ENCODE measurements around the gene DDAH1. TPM values are rescaled to one million over a fixed set of nuclear protein-coding genes. Genes with fewer than 3 reads are reported as not detected.

Gene DDAH1
- polyA plus RNA-seq, 1 donor from 2014 or later: 42.7 TPM

DNA sequence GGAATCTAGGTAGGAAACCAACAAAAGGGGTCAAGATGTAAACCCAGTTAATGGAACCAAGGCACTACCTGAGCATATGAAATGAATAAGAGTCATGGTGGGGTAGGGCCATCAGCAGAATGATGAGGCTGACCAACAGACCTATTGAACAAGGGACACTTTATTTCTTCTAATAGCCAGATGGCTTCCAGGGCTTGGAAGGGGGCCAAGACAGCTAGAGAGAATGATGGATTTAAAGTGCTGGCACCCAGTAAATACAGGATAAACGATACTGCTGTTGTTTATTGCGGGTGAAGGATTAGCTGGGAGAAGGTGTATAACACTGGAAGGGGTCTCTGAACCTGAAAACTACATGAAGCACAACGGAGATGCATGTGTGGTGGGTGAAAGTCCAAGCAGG lies 15.6 kb downstream of the DDAH1 start:
- TF ChIP-seq MXI1 (conservative IDR thresholded peaks at IDR 0.05; ENCODE audit: poor library complexity, severe bottlenecking) (no peak), RAD21 (conservative IDR thresholded peaks at IDR 0.05) (no peak), TAF1 (IDR thresholded peaks at IDR 0.05; ENCODE audit: low read depth) (no peak), EP300 (conservative IDR thresholded peaks at IDR 0.05; ENCODE audit: poor library complexity, severe bottlenecking) (no peak)
- TF ChIP-seq, protein P1, sequence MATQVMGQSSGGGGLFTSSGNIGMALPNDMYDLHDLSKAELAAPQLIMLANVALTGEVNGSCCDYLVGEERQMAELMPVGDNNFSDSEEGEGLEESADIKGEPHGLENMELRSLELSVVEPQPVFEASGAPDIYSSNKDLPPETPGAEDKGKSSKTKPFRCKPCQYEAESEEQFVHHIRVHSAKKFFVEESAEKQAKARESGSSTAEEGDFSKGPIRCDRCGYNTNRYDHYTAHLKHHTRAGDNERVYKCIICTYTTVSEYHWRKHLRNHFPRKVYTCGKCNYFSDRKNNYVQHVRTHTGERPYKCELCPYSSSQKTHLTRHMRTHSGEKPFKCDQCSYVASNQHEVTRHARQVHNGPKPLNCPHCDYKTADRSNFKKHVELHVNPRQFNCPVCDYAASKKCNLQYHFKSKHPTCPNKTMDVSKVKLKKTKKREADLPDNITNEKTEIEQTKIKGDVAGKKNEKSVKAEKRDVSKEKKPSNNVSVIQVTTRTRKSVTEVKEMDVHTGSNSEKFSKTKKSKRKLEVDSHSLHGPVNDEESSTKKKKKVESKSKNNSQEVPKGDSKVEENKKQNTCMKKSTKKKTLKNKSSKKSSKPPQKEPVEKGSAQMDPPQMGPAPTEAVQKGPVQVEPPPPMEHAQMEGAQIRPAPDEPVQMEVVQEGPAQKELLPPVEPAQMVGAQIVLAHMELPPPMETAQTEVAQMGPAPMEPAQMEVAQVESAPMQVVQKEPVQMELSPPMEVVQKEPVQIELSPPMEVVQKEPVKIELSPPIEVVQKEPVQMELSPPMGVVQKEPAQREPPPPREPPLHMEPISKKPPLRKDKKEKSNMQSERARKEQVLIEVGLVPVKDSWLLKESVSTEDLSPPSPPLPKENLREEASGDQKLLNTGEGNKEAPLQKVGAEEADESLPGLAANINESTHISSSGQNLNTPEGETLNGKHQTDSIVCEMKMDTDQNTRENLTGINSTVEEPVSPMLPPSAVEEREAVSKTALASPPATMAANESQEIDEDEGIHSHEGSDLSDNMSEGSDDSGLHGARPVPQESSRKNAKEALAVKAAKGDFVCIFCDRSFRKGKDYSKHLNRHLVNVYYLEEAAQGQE (IDR thresholded peaks at IDR 0.05; ENCODE audit: borderline replicate concordance): no peak
- Histone ChIP-seq H3K27me3 (ENCODE audit: insufficient read depth, low read depth, low read length) (no peaks in the 10 kb centered on the region), H3K36me3 (ENCODE audit: insufficient read depth, low read length) (peaks cover 11% of the 10 kb centered on the region), H3K4me3 (ENCODE audit: low read length) (no peak overlapping the region), H2AFZ (ENCODE audit: low read depth, low read length) (no peak overlapping the region), H3K9ac (ENCODE audit: low read length) (no peak overlapping the region), H3K79me2 (replicated peaks; ENCODE audit: insufficient read depth, low read length) (peaks cover 47% of the 10 kb centered on the region), H4K20me1 (ENCODE audit: insufficient read depth) (no peaks in the 10 kb centered on the region), H3K9me3 (ENCODE audit: low read length) (no peaks in the 10 kb centered on the region), H3K4me2 (ENCODE audit: low read length) (no peak overlapping the region), H3F3A (ENCODE audit: insufficient read depth, low read length, poor library complexity, severe bottlenecking) (no peaks in the 10 kb centered on the region), H3K27ac (ENCODE audit: low read length) (no peak overlapping the region), H3K9me2 (ENCODE audit: insufficient read depth, low read length) (no peaks in the 10 kb centered on the region)

DNA sequence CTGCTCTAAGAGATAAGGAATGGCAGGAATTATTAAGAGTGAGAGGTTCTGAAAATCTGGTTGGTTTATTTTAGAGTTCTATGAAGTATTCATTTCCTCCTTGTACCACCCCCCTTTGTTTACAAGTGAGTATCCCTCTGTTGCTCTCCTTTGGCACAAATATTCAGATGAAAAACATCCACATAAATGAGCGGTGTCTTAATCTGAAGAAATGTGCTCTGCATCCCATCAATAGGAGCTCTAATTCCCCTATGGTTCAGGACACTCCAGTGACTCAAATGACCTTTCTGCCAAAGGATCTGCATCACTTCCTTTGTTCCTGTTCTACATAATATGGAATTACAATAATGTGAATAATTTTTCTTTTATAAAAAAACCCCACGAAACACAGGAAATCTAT lies 16.6 kb downstream of the DDAH1 start:
- H3K9ac ChIP-seq (ENCODE audit: low read length): no peak overlapping the region
- no peaks in the 10 kb centered on the region for H3K9me2 ChIP-seq (ENCODE audit: insufficient read depth, low read length)
- no peak overlapping the region for H2AFZ ChIP-seq (ENCODE audit: low read depth, low read length)
- H3K4me2 ChIP-seq (ENCODE audit: low read length): no peak overlapping the region
- no peaks in the 10 kb centered on the region for H3K27me3 ChIP-seq (ENCODE audit: insufficient read depth, low read depth, low read length)
- H3K79me2 ChIP-seq (replicated peaks; ENCODE audit: insufficient read depth, low read length): peaks cover 43% of the 10 kb centered on the region
- H4K20me1 ChIP-seq (ENCODE audit: insufficient read depth): no peaks in the 10 kb centered on the region
- no peaks in the 10 kb centered on the region for H3K9me3 ChIP-seq (ENCODE audit: low read length)
- H3F3A ChIP-seq (ENCODE audit: insufficient read depth, low read length, poor library complexity, severe bottlenecking): no peaks in the 10 kb centered on the region
- no peak for TF ChIP-seq RAD21 (conservative IDR thresholded peaks at IDR 0.05)
- TF ChIP-seq POLR2AphosphoS5 (IDR thresholded peaks at IDR 0.05): no peak
- TF ChIP-seq, protein P1 (IDR thresholded peaks at IDR 0.05; ENCODE audit: borderline replicate concordance): no peak
- TF ChIP-seq, protein P2, sequence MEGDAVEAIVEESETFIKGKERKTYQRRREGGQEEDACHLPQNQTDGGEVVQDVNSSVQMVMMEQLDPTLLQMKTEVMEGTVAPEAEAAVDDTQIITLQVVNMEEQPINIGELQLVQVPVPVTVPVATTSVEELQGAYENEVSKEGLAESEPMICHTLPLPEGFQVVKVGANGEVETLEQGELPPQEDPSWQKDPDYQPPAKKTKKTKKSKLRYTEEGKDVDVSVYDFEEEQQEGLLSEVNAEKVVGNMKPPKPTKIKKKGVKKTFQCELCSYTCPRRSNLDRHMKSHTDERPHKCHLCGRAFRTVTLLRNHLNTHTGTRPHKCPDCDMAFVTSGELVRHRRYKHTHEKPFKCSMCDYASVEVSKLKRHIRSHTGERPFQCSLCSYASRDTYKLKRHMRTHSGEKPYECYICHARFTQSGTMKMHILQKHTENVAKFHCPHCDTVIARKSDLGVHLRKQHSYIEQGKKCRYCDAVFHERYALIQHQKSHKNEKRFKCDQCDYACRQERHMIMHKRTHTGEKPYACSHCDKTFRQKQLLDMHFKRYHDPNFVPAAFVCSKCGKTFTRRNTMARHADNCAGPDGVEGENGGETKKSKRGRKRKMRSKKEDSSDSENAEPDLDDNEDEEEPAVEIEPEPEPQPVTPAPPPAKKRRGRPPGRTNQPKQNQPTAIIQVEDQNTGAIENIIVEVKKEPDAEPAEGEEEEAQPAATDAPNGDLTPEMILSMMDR (IDR thresholded peaks at IDR 0.05; ENCODE audit: poor library complexity, severe bottlenecking): no peak
- no peak for TF ChIP-seq EZH2 (IDR thresholded peaks at IDR 0.05; ENCODE audit: borderline replicate concordance, insufficient read depth, low read length, poor library complexity, severe bottlenecking)
- TF ChIP-seq TAF1 (IDR thresholded peaks at IDR 0.05; ENCODE audit: low read depth): no peak
- no peak for TF ChIP-seq EP300 (conservative IDR thresholded peaks at IDR 0.05; ENCODE audit: poor library complexity, severe bottlenecking)
- TF ChIP-seq MXI1 (conservative IDR thresholded peaks at IDR 0.05; ENCODE audit: poor library complexity, severe bottlenecking): no peak
- no peak for TF ChIP-seq SMC3 (conservative IDR thresholded peaks at IDR 0.05; ENCODE audit: poor library complexity)
- H3K36me3 ChIP-seq (ENCODE audit: insufficient read depth, low read length): peaks cover 11% of the 10 kb centered on the region
- H3K27ac ChIP-seq (ENCODE audit: low read length): no peak overlapping the region
- no peak overlapping the region for H3K4me3 ChIP-seq (ENCODE audit: low read length)

Data from neural cell (in vitro differentiated cells).